Natural killer cell (primary cell): Measurements from ENCODE around the gene FAF1. TPM values are rescaled to one million over a fixed set of nuclear protein-coding genes. Genes with fewer than 3 reads are reported as not detected.

ENCODE experiments used
- ATAC-seq, 3 donors: fragments of 150-1000 bp in 2 of 3; fragments of 200-7000 bp in 1 of 3; cut with Tn5 transposase; 1 replicate in 1 of 3; 2 replicates in 2 of 3; pipeline ENCODE4 v1.10.0; 2021; ENCODE audit warnings: mild to moderate bottlenecking in 2 of 3, moderate library complexity in 2 of 3
- DNase-seq, 2 donors: peaks; one replicate each; pipeline versions ENCODE4 v3.0.0 to v3.0.0-alpha.2; 2013 to 2021; ENCODE audit warnings: mixed read lengths in 1 of 2
- H3K27ac ChIP-seq: one replicate; pipeline ENCODE4 v1.5.1; 2013; ENCODE audit warnings: mild to moderate bottlenecking, low read length
- H3K27me3 ChIP-seq: one replicate; pipeline ENCODE4 v1.6.1; 2013; ENCODE audit warnings: low read length; ENCODE audit not compliant: control insufficient read depth, insufficient read depth
- H3K36me3 ChIP-seq: one replicate; pipeline ENCODE4 v1.6.1; 2013; ENCODE audit warnings: low read length; ENCODE audit not compliant: control insufficient read depth, insufficient read depth
- H3K4me1 ChIP-seq: one replicate; pipeline ENCODE4 v1.6.1; 2013; ENCODE audit warnings: low read length; ENCODE audit not compliant: control insufficient read depth, insufficient read depth
- H3K4me3 ChIP-seq: one replicate; pipeline ENCODE4 v1.5.1; 2013; ENCODE audit warnings: low read length
- H3K9me3 ChIP-seq: one replicate; pipeline ENCODE4 v1.6.1; 2013; ENCODE audit warnings: low read length; ENCODE audit not compliant: control insufficient read depth, insufficient read depth
- H3K27ac Mint-ChIP-seq, 2 donors: one replicate each; pipeline ENCODE4 v1.8.0; 2022; ENCODE audit warnings: mild to moderate bottlenecking in 2 of 2, mixed read lengths in 2 of 2, moderate library complexity in 1 of 2
- H3K27me3 Mint-ChIP-seq, 2 donors: one replicate each; pipeline ENCODE4 v1.8.0; 2022; ENCODE audit warnings: low read depth in 2 of 2, mixed read lengths in 2 of 2
- H3K36me3 Mint-ChIP-seq: one replicate; pipeline ENCODE4 v1.8.0; 2022; ENCODE audit warnings: mixed read lengths
- H3K4me1 Mint-ChIP-seq, 2 donors: one replicate each; pipeline ENCODE4 v1.8.0; 2022; ENCODE audit warnings: mixed read lengths in 2 of 2
- H3K4me3 Mint-ChIP-seq: one replicate; pipeline ENCODE4 v1.8.0; 2022; ENCODE audit warnings: mild to moderate bottlenecking, moderate library complexity, mixed read lengths
- H3K9me3 Mint-ChIP-seq, 2 donors: one replicate each; pipeline ENCODE4 v1.8.0; 2022; ENCODE audit warnings: mixed read lengths in 2 of 2
- WGBS: methylation state at CpG from one replicate; pipeline ENCODE4 v1.1.7; 2013; ENCODE audit warnings: missing lambda C conversion rate; ENCODE audit not compliant: insufficient coverage; 5-methylcytosine and 5-hydroxymethylcytosine counted together
- intact Hi-C: fragments of 100-400 bp; cut with micrococcal nuclease; formaldehyde crosslinking; loops from one replicate; pipeline ENCODE4 v1.14.2; 2022
- total RNA-seq, 4 donors: library from RNA; stranded (reverse); fragments of 120-200 nt in 1 of 4; gene quantifications; one replicate each; pipeline versions ENCODE4 v1.2.3 to v1.2.4, GENCODE V29; 2013 to 2022
- TF ChIP-seq, protein P1 (sequence below): fragments of 200-600 bp; IDR thresholded peaks from one replicate; pipeline ENCODE4 v1.8.0; 2022; ENCODE audit warnings: antibody characterized with exemption

FAF1 gene
- total RNA-seq, 3 donors from 2014 or later (not counting 1 experiment from before 2014, with no cell fraction given): 56.8 to 59.7 (median 57.2) TPM

- peaks cover 10% of the 10 kb centered on the region for H3K36me3 ChIP-seq
- ATAC-seq: no peak
- H3K4me3 ChIP-seq: no peak overlapping the region
- intact Hi-C loops: no loop called here
- Mint-ChIP-seq H3K9me3 (no peaks in the 10 kb centered on the region), H3K4me1 (peaks cover 11% of the 10 kb centered on the region in 2 donors), H3K27me3 (no peaks in the 10 kb centered on the region), H3K4me3 (no peak overlapping the region), H3K27ac (no peak overlapping the region), H3K36me3 (peaks cover 22% of the 10 kb centered on the region)
- no peak for DNase-seq
- H3K9me3 ChIP-seq: no peaks in the 10 kb centered on the region
- H3K4me1 ChIP-seq: no peaks in the 10 kb centered on the region
- no peak overlapping the region for H3K27ac ChIP-seq
- no peaks in the 10 kb centered on the region for H3K27me3 ChIP-seq
- TF ChIP-seq, protein P1, sequence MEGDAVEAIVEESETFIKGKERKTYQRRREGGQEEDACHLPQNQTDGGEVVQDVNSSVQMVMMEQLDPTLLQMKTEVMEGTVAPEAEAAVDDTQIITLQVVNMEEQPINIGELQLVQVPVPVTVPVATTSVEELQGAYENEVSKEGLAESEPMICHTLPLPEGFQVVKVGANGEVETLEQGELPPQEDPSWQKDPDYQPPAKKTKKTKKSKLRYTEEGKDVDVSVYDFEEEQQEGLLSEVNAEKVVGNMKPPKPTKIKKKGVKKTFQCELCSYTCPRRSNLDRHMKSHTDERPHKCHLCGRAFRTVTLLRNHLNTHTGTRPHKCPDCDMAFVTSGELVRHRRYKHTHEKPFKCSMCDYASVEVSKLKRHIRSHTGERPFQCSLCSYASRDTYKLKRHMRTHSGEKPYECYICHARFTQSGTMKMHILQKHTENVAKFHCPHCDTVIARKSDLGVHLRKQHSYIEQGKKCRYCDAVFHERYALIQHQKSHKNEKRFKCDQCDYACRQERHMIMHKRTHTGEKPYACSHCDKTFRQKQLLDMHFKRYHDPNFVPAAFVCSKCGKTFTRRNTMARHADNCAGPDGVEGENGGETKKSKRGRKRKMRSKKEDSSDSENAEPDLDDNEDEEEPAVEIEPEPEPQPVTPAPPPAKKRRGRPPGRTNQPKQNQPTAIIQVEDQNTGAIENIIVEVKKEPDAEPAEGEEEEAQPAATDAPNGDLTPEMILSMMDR: no peak
- WGBS: 100% methylated on average over 1 of the region's 3 CpGs
Observed at GRCh38 chr1:50523548-50523947, 436.5 kb downstream of the FAF1 start.

GRCh38 chr1:50522691-50523342 lies 437.2 kb downstream of the FAF1 start:
- Mint-ChIP-seq H3K4me1 (peaks cover 11% of the 10 kb centered on the region in 2 donors), H3K4me3 (no peak overlapping the region), H3K27me3 (no peaks in the 10 kb centered on the region), H3K9me3 (no peaks in the 10 kb centered on the region), H3K36me3 (peaks cover 22% of the 10 kb centered on the region), H3K27ac (no peak overlapping the region)
- Histone ChIP-seq H3K27ac (no peak overlapping the region), H3K36me3 (peaks cover 10% of the 10 kb centered on the region), H3K9me3 (no peaks in the 10 kb centered on the region), H3K27me3 (no peaks in the 10 kb centered on the region), H3K4me3 (no peak overlapping the region), H3K4me1 (no peaks in the 10 kb centered on the region)
- DNase-seq (no peak), ATAC-seq (no peak)
- TF ChIP-seq, protein P1: no peak
- no CpG with 5 or more reads among the region's 1 CpG for WGBS
- intact Hi-C loops: no loop called here

DNA sequence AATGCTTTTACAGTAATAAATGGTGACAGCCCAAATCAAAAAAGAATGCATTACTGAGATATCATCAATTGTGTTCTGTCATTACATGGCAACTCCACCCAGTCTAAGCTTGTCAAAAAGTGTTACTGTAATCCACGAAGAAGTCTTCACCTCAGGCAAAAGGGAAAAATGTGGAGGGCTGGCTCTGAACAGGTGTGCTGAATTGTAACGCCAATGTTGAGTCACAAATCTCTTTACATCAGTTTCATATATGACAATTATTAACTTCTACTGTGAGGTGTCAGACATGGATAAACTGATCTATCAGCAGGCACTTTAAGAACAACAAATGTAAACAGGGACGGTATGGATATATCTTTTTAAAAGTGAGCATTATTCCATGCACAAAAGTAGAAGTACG lies 438.4 kb downstream of the FAF1 start:
- Histone ChIP-seq H3K27me3 (no peaks in the 10 kb centered on the region), H3K36me3 (peaks cover 10% of the 10 kb centered on the region), H3K27ac (no peak overlapping the region), H3K9me3 (no peaks in the 10 kb centered on the region), H3K4me1 (no peaks in the 10 kb centered on the region), H3K4me3 (no peak overlapping the region)
- intact Hi-C loops: no loop called here
- H3K4me1 Mint-ChIP-seq: peaks cover 11% of the 10 kb centered on the region in 2 donors
- DNase-seq (no peak), ATAC-seq (no peak)
- no peak overlapping the region for H3K27ac Mint-ChIP-seq
- H3K9me3 Mint-ChIP-seq: no peaks in the 10 kb centered on the region
- peaks cover 22% of the 10 kb centered on the region for H3K36me3 Mint-ChIP-seq
- WGBS: 100% methylated on average over 1 of the region's 4 CpGs
- TF ChIP-seq, protein P1: no peak
- H3K27me3 Mint-ChIP-seq: no peaks in the 10 kb centered on the region
- H3K4me3 Mint-ChIP-seq: no peak overlapping the region

DNA sequence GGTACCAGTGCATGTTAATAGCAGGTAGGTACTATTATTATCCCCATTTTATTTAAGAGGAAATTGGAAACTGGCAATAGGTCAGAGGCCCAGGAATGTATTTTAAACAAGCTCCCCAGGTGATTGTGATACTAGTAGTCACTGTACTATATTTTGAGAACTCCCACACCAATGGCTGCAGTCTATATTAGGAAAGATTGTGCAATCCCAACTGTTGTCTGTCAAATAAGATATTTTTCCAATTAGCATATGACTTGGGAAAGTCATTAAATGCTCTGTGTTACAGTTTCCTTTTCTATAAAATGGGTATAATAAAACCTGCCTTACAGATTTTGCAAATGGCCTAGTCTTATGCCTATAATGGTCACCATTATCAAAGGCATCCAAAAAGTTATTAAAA lies 442.6 kb downstream of the FAF1 start:
- intact Hi-C loops: no loop called here
- Mint-ChIP-seq H3K27ac (no peak overlapping the region), H3K9me3 (no peaks in the 10 kb centered on the region), H3K4me3 (no peak overlapping the region), H3K36me3 (peaks cover 4% of the 10 kb centered on the region), H3K27me3 (no peaks in the 10 kb centered on the region), H3K4me1 (peaks cover 11% of the 10 kb centered on the region in 2 donors)
- H3K4me1 ChIP-seq: no peaks in the 10 kb centered on the region
- H3K27me3 ChIP-seq: no peaks in the 10 kb centered on the region
- TF ChIP-seq, protein P1: no peak
- no peak for ATAC-seq
- H3K27ac ChIP-seq: no peak overlapping the region
- H3K9me3 ChIP-seq: no peaks in the 10 kb centered on the region
- no peak overlapping the region for H3K4me3 ChIP-seq
- DNase-seq: no peak
- H3K36me3 ChIP-seq: peaks cover 3% of the 10 kb centered on the region
